HL-60 (cell line): ENCODE measurements around the gene SLC18A2.

Experiments
- DNase-seq, 2 experiments: peaks; one replicate each; pipeline ENCODE4 v3.0.0-alpha.2; 2010 to 2020; ENCODE audit warnings: low read depth in 1 of 2, low spot score in 1 of 2
- H3K27ac ChIP-seq: fragments of 250-450 bp; sonication (Bioruptor Pico); replicated peaks from 2 replicates; pipeline ENCODE4 v1.5.1; 2020; ENCODE audit warnings: mild to moderate bottlenecking, moderate library complexity
- H3K27me3 ChIP-seq: fragments of 250-450 bp; sonication (Bioruptor Pico); 2 replicates; pipeline ENCODE4 v1.5.1; 2021; ENCODE audit warnings: mild to moderate bottlenecking, moderate library complexity; ENCODE audit not compliant: insufficient read depth, poor library complexity, severe bottlenecking
- H3K4me3 ChIP-seq: replicated peaks from 2 replicates; pipeline ENCODE4 v1.5.1; 2011; ENCODE audit warnings: mild to moderate bottlenecking, control low read depth, low read length; ENCODE audit not compliant: insufficient read depth
- GABPA ChIP-seq: IDR thresholded peaks from 2 replicates; pipeline ENCODE4 v1.6.1; 2012; ENCODE audit warnings: low read depth
- POLR2AphosphoS5 ChIP-seq: IDR thresholded peaks from 2 replicates; pipeline ENCODE4 v1.6.1; 2012; ENCODE audit warnings: low read depth
- SPI1 ChIP-seq: IDR thresholded peaks from 2 replicates; pipeline ENCODE4 v1.6.1; 2012; ENCODE audit warnings: low read depth, mild to moderate bottlenecking, borderline replicate concordance
- TF ChIP-seq, protein P1 (sequence below): IDR thresholded peaks from 2 replicates; pipeline ENCODE4 v1.6.1; 2012; ENCODE audit warnings: low read depth; ENCODE audit not compliant: insufficient replicate concordance
- TF ChIP-seq, protein P2 (sequence below): IDR thresholded peaks from one replicate; pipeline ENCODE4 v1.5.1; 2011; ENCODE audit warnings: low read length, control low read depth, inconsistent platforms; ENCODE audit not compliant: insufficient read depth

Gene SLC18A2

DNA sequence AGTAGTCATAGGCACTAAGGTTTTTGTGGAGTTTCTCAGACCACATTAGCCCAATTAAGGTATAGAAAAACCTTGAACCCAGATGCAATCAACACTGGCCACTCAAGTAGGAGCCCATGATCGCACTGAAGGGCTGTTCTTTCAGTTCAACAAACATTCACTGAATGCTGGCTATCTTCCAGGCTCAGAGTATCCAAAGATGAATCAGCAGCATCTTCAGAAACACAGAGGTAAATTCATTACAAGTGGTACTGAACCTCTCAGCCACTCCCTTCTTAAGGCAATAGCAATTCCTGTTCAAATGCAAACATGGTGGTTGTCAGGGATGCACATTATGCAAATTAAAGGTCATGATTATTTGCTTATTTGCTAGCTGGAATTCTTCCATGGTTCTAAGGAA lies 26.5 kb upstream of the SLC18A2 start:
- no peak for DNase-seq

DNA sequence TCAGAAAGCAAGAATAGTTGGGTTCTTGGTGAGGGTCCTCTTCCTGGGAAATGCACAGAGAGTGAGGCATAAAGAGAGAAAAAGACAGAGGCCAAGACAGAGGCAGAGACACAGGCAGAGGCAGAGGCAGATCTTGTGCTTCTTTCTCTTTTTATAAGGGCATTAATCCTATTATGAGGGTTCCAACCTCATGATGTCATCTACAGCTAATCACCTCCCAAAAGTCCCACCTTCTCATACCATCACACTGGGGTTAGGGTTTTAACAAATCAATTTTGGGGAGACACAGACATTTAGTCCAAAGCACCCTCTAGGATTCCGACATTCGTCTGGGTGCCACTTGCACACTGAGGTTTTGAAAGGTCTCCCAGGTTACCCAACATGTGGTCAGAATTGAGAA lies 25.8 kb upstream of the SLC18A2 start:
- TF ChIP-seq POLR2AphosphoS5: no peak
- TF ChIP-seq, protein P1, sequence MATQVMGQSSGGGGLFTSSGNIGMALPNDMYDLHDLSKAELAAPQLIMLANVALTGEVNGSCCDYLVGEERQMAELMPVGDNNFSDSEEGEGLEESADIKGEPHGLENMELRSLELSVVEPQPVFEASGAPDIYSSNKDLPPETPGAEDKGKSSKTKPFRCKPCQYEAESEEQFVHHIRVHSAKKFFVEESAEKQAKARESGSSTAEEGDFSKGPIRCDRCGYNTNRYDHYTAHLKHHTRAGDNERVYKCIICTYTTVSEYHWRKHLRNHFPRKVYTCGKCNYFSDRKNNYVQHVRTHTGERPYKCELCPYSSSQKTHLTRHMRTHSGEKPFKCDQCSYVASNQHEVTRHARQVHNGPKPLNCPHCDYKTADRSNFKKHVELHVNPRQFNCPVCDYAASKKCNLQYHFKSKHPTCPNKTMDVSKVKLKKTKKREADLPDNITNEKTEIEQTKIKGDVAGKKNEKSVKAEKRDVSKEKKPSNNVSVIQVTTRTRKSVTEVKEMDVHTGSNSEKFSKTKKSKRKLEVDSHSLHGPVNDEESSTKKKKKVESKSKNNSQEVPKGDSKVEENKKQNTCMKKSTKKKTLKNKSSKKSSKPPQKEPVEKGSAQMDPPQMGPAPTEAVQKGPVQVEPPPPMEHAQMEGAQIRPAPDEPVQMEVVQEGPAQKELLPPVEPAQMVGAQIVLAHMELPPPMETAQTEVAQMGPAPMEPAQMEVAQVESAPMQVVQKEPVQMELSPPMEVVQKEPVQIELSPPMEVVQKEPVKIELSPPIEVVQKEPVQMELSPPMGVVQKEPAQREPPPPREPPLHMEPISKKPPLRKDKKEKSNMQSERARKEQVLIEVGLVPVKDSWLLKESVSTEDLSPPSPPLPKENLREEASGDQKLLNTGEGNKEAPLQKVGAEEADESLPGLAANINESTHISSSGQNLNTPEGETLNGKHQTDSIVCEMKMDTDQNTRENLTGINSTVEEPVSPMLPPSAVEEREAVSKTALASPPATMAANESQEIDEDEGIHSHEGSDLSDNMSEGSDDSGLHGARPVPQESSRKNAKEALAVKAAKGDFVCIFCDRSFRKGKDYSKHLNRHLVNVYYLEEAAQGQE: no peak
- TF ChIP-seq, protein P2, sequence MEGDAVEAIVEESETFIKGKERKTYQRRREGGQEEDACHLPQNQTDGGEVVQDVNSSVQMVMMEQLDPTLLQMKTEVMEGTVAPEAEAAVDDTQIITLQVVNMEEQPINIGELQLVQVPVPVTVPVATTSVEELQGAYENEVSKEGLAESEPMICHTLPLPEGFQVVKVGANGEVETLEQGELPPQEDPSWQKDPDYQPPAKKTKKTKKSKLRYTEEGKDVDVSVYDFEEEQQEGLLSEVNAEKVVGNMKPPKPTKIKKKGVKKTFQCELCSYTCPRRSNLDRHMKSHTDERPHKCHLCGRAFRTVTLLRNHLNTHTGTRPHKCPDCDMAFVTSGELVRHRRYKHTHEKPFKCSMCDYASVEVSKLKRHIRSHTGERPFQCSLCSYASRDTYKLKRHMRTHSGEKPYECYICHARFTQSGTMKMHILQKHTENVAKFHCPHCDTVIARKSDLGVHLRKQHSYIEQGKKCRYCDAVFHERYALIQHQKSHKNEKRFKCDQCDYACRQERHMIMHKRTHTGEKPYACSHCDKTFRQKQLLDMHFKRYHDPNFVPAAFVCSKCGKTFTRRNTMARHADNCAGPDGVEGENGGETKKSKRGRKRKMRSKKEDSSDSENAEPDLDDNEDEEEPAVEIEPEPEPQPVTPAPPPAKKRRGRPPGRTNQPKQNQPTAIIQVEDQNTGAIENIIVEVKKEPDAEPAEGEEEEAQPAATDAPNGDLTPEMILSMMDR: no peak
- no peak for TF ChIP-seq SPI1
- no peak for TF ChIP-seq GABPA
- Histone ChIP-seq H3K27me3 (peaks cover 23% of the 10 kb centered on the region), H3K27ac (no peak overlapping the region), H3K4me3 (no peak overlapping the region)
- peak in 1 of 2 experiments; percentile 40 for DNase-seq

More for the DNA sequence above, 26.5 kb upstream of the SLC18A2 start:
- Histone ChIP-seq H3K4me3 (no peak overlapping the region), H3K27ac (no peak overlapping the region), H3K27me3 (peaks cover 23% of the 10 kb centered on the region)
- TF ChIP-seq, protein P1: no peak
- no peak for TF ChIP-seq GABPA
- no peak for TF ChIP-seq POLR2AphosphoS5
- TF ChIP-seq, protein P2: no peak
- TF ChIP-seq SPI1: no peak

DNA sequence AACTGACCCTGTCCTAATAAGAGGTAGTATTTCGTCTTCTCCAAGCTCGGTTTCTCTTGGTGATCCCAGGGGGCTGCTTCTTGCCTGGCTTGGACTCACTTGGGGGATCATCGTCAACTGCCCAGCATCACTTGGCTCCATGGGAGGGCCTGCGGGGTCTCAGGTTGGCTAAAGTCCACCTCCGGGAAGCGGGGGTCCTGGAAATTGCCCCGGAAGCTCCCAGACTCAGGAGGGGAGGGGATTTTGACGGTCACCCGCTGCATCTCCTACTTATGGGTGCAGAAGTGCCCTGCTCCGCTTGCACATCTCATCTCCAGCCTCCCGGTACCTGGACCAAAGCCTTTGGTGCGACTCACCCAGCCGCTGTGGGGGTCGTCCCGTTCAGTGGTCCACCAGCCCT lies 24.9 kb upstream of the SLC18A2 start:
- H3K4me3 ChIP-seq: no peak overlapping the region
- H3K27ac ChIP-seq: no peak overlapping the region
- H3K27me3 ChIP-seq: peaks cover 21% of the 10 kb centered on the region
- TF ChIP-seq, protein P2: no peak
- TF ChIP-seq, protein P1: no peak
- TF ChIP-seq POLR2AphosphoS5 (no peak), SPI1 (no peak), GABPA (no peak)
- DNase-seq: no peak
